Upper lobe of left lung (tissue), 4 donors: ENCODE measurements around the gene TXNRD2.

Experiments
- EP300 ChIP-seq, 4 donors: sonication (generic); formaldehyde crosslinking; IDR thresholded peaks; one replicate each; pipeline ENCODE4 v1.5.1; 2017; ENCODE audit warnings: antibody characterized with exemption in 4 of 4, control low read depth in 2 of 4
- POLR2A ChIP-seq, 4 donors: fragments of 450-650 bp; IDR thresholded peaks; one replicate each; pipeline ENCODE4 v1.5.1; 2016 to 2017; ENCODE audit warnings: antibody characterized with exemption in 4 of 4, mild to moderate bottlenecking in 2 of 4
- POLR2AphosphoS5 ChIP-seq, 2 donors: sonication (generic); formaldehyde crosslinking; IDR thresholded peaks; one replicate each; pipeline ENCODE4 v1.5.1; 2017; ENCODE audit warnings: antibody characterized with exemption in 2 of 2
- TF ChIP-seq, protein P1 (sequence below), 6 experiments: fragments of 450-650 bp in 4 of 6; fragments of 200-600 bp in 2 of 6; sonication (generic) in 2 of 6; IDR thresholded peaks; one replicate each; pipeline ENCODE4 v1.5.1; 2016 to 2019; ENCODE audit warnings: antibody characterized with exemption in 6 of 6

DNA sequence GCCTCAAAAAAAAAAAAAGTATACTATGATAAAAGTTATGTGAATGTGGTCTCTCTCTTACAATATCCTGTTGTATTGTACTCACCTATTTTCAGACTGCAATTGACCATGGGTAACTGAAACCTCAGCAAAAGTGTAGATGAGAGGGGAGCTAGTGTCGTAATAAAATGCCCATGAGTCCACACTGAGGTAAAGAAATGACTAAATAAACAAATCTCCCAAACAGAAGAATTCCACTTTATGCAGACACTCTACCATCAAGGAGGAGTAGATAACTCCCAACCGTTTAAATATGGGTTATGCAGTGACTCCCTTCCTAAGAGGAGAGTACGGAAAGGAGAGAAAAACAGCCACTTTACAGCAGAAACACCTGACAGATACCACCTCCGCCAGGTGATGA lies 101.6 kb downstream of the TXNRD2 start:
- TF ChIP-seq, protein P1, sequence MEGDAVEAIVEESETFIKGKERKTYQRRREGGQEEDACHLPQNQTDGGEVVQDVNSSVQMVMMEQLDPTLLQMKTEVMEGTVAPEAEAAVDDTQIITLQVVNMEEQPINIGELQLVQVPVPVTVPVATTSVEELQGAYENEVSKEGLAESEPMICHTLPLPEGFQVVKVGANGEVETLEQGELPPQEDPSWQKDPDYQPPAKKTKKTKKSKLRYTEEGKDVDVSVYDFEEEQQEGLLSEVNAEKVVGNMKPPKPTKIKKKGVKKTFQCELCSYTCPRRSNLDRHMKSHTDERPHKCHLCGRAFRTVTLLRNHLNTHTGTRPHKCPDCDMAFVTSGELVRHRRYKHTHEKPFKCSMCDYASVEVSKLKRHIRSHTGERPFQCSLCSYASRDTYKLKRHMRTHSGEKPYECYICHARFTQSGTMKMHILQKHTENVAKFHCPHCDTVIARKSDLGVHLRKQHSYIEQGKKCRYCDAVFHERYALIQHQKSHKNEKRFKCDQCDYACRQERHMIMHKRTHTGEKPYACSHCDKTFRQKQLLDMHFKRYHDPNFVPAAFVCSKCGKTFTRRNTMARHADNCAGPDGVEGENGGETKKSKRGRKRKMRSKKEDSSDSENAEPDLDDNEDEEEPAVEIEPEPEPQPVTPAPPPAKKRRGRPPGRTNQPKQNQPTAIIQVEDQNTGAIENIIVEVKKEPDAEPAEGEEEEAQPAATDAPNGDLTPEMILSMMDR (IDR thresholded peaks at IDR 0.05) = no peak
- TF ChIP-seq POLR2A (IDR thresholded peaks at IDR 0.05) (no peak), POLR2AphosphoS5 (IDR thresholded peaks at IDR 0.05) (no peak), EP300 (IDR thresholded peaks at IDR 0.05) (no peak)
